Measurements from ENCODE around the gene CCDC88C.

The CCDC88C gene

DNA sequence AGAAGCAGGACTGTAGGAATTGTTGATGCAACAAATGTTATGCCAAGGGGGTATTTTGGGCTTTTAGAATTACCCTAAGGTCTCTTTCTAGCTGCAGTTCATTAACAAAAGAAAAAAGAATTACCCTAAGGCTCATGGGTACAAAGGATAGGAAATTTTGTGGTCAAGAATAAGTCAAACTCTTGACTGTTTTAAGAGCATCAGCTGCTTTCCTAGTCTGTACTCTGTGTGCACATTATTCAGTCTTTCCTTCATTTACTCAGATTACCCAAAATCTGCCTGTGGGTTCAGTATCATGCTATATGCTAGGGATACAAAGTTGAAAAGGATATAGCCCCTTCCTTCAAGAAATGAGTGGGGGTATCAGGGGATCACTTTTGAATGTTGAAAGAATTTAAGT is 36.5 kb upstream of the CCDC88C start:
- H3K9me2 ChIP-seq (ENCODE audit: low read depth, low read length) = no peaks in the 10 kb centered on the region
- H3K27ac ChIP-seq (ENCODE audit: low read depth, low read length, poor library complexity, severe bottlenecking) = no peak overlapping the region
- TF ChIP-seq, protein P1, sequence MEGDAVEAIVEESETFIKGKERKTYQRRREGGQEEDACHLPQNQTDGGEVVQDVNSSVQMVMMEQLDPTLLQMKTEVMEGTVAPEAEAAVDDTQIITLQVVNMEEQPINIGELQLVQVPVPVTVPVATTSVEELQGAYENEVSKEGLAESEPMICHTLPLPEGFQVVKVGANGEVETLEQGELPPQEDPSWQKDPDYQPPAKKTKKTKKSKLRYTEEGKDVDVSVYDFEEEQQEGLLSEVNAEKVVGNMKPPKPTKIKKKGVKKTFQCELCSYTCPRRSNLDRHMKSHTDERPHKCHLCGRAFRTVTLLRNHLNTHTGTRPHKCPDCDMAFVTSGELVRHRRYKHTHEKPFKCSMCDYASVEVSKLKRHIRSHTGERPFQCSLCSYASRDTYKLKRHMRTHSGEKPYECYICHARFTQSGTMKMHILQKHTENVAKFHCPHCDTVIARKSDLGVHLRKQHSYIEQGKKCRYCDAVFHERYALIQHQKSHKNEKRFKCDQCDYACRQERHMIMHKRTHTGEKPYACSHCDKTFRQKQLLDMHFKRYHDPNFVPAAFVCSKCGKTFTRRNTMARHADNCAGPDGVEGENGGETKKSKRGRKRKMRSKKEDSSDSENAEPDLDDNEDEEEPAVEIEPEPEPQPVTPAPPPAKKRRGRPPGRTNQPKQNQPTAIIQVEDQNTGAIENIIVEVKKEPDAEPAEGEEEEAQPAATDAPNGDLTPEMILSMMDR (IDR thresholded peaks at IDR 0.05; ENCODE audit: low read length) = no peak
- TF ChIP-seq EZH2 (IDR thresholded peaks at IDR 0.05; ENCODE audit: borderline replicate concordance, low read length) = no peak
- H3K9me3 ChIP-seq (ENCODE audit: low read length) = no peaks in the 10 kb centered on the region
- H3K36me3 ChIP-seq (ENCODE audit: insufficient read depth, low read length) = peaks cover 45% of the 10 kb centered on the region
- no peaks in the 10 kb centered on the region for H4K20me1 ChIP-seq (ENCODE audit: insufficient read depth, low read length)
- no peaks in the 10 kb centered on the region for H3F3A ChIP-seq (ENCODE audit: insufficient read depth, low read length)
- no peaks in the 10 kb centered on the region for H3K4me1 ChIP-seq (ENCODE audit: insufficient read depth, low read length, severe bottlenecking)
- H3K27me3 ChIP-seq (ENCODE audit: insufficient read depth, low read length) = no peaks in the 10 kb centered on the region
- no peak overlapping the region for H3K4me2 ChIP-seq (ENCODE audit: low read length)
- H3K9ac ChIP-seq (ENCODE audit: low read length) = no peak overlapping the region
- no peaks in the 10 kb centered on the region for H3K79me2 ChIP-seq (ENCODE audit: insufficient read depth, low read length)
- H3K4me3 ChIP-seq (ENCODE audit: low read depth, low read length, poor library complexity, severe bottlenecking) = no peak overlapping the region
- H2AFZ ChIP-seq (ENCODE audit: low read length) = no peak overlapping the region

DNA sequence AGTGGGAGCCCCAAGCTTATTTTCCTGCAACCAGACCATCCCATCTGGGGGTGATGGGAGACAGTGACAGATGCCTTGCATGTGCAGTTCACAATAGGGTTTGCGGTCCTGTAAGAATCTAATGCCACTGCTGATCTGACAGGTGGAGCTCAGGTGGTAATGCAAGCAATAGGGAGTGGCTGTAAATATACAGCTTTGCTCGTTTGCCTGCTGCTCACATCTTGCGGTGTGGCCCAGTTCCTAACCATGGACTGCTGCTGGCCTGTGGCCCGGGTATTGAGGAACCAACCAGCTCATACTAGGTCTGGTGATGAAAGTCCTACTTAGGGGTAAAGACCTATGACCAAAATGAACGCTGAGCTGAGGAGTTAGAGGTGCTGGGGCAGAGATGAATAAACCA is 36.1 kb upstream of the CCDC88C start:
- Histone ChIP-seq H3K27me3 (ENCODE audit: insufficient read depth, low read length) (no peaks in the 10 kb centered on the region), H2AFZ (ENCODE audit: low read length) (no peak overlapping the region), H3K27ac (ENCODE audit: low read depth, low read length, poor library complexity, severe bottlenecking) (no peak overlapping the region), H3K9ac (ENCODE audit: low read length) (no peak overlapping the region), H3K4me1 (ENCODE audit: insufficient read depth, low read length, severe bottlenecking) (no peaks in the 10 kb centered on the region), H3K4me3 (ENCODE audit: low read depth, low read length, poor library complexity, severe bottlenecking) (no peak overlapping the region), H3K36me3 (ENCODE audit: insufficient read depth, low read length) (peaks cover 41% of the 10 kb centered on the region), H4K20me1 (ENCODE audit: insufficient read depth, low read length) (no peaks in the 10 kb centered on the region), H3K79me2 (ENCODE audit: insufficient read depth, low read length) (no peaks in the 10 kb centered on the region), H3K9me3 (ENCODE audit: low read length) (no peaks in the 10 kb centered on the region), H3K4me2 (ENCODE audit: low read length) (no peak overlapping the region), H3F3A (ENCODE audit: insufficient read depth, low read length) (no peaks in the 10 kb centered on the region), H3K9me2 (ENCODE audit: low read depth, low read length) (no peaks in the 10 kb centered on the region)
- TF ChIP-seq, protein P1 (IDR thresholded peaks at IDR 0.05; ENCODE audit: low read length) = no peak
- no peak for TF ChIP-seq EZH2 (IDR thresholded peaks at IDR 0.05; ENCODE audit: borderline replicate concordance, low read length)

DNA sequence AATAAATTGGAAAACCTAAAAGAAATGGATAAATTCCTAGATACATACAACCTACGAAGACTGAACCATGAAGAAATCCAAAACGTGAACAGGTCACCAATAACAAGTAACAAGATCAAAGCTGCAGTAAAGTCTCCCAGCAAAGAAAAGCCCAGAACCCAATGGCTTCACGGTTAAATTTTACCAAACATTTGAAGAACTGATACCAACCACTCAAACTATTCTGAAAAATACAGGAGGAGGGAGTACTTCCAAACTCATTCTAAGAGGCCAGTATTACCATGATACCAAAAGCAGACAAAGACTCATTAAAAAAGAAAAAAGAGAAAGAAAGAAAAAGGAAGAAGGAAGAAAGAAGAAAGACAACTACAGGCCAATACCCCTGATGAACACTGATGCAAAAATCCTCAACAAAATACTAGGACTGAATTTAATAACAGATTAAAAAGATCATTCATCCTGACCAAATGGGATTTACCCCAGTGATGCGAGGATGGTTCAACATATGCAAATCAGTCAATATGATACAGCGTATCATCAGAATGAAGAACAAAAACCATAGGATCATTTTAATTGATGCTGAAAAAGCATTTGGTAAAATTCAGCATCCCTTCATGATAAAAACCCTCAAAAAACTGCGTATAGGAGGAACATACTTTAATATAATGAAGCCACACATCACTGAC is 26.9 kb upstream of the CCDC88C start:
- H3K4me3 ChIP-seq (ENCODE audit: low read depth, low read length, poor library complexity, severe bottlenecking) = no peak overlapping the region
- no peak overlapping the region for H3K4me2 ChIP-seq (ENCODE audit: low read length)
- no peak for TF ChIP-seq EZH2 (IDR thresholded peaks at IDR 0.05; ENCODE audit: borderline replicate concordance, low read length)
- TF ChIP-seq, protein P1 (IDR thresholded peaks at IDR 0.05; ENCODE audit: low read length) = no peak
- H3K27ac ChIP-seq (ENCODE audit: low read depth, low read length, poor library complexity, severe bottlenecking) = no peak overlapping the region
- H3K4me1 ChIP-seq (ENCODE audit: insufficient read depth, low read length, severe bottlenecking) = no peaks in the 10 kb centered on the region
- H3F3A ChIP-seq (ENCODE audit: insufficient read depth, low read length) = no peaks in the 10 kb centered on the region
- no peak overlapping the region for H2AFZ ChIP-seq (ENCODE audit: low read length)
- no peaks in the 10 kb centered on the region for H4K20me1 ChIP-seq (ENCODE audit: insufficient read depth, low read length)
- no peak overlapping the region for H3K9ac ChIP-seq (ENCODE audit: low read length)
- H3K79me2 ChIP-seq (ENCODE audit: insufficient read depth, low read length) = no peaks in the 10 kb centered on the region
- H3K27me3 ChIP-seq (ENCODE audit: insufficient read depth, low read length) = no peaks in the 10 kb centered on the region
- no peaks in the 10 kb centered on the region for H3K9me2 ChIP-seq (ENCODE audit: low read depth, low read length)
- H3K36me3 ChIP-seq (ENCODE audit: insufficient read depth, low read length) = no peaks in the 10 kb centered on the region; the same call in 1 of the 2 replicates
- H3K9me3 ChIP-seq (ENCODE audit: low read length) = 0 out of 2 replicates have a peak, but pooled peaks cover 3% of the 10 kb centered on the region
